Liver (tissue), 3 donors: ENCODE measurements around the gene CLUH.

ENCODE experiments used
- RAD21 ChIP-seq, 2 donors: IDR thresholded peaks; 2 replicates each; pipeline ENCODE4 v1.6.1; 2016; ENCODE audit warnings: antibody characterized with exemption in 2 of 2, mild to moderate bottlenecking in 2 of 2
- SP1 ChIP-seq: IDR thresholded peaks from 2 replicates; pipeline ENCODE4 v1.6.1; 2018; ENCODE audit warnings: antibody characterized with exemption, mild to moderate bottlenecking
- TAF1 ChIP-seq: conservative IDR thresholded peaks from 2 replicates; pipeline ENCODE4 v1.6.1; 2016; ENCODE audit warnings: antibody characterized with exemption, mild to moderate bottlenecking
- TF ChIP-seq, protein P1 (sequence below): fragments of 150-350 bp; IDR thresholded peaks from 2 replicates; pipeline ENCODE4 v1.5.1; 2017; ENCODE audit warnings: improper control_type of control experiment, low read depth, low read length; ENCODE audit not compliant: missing input control
- donor health status: healthy.
- donor health status: healthy.

DNA sequence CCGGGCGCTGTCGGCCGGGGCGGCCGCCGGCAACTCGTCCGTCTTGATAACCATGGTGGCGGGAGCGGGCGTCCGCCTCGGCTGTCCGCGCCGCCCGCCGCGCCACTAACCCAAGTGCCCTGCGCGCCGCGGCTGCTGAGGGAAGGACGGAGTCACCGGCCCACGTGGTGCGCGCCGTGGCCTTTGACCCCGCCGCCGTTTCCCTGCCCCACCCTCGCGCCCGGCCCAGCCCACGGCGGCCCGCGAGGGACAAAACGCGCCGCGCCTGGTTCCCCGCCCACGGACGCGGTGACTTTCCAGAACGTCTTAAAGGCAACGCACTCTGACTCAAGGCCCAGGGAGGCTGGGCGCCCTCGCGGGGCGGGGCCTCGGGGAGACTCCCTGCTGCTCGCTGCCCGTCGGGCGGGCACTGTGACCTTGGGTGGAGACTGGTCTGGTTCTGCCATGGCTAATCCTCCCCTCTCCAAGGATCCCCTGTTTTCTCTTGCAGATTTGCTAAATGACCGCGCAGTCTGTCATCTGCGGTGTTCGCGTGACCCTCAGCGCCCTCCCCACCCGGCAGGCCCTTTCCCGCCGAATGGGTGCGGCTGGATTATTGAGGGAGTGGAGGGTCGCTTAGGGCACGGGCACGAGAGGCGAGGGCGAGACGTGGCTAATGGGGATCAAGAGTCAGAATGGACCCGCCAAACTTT is at the start of gene CLUH:
- TF ChIP-seq RAD21 (IDR thresholded peaks at IDR 0.05) (peak in 1 of 2 donors; percentile 54), TAF1 (peak; percentile 68), SP1 (peak; percentile 84)
- TF ChIP-seq, protein P1, sequence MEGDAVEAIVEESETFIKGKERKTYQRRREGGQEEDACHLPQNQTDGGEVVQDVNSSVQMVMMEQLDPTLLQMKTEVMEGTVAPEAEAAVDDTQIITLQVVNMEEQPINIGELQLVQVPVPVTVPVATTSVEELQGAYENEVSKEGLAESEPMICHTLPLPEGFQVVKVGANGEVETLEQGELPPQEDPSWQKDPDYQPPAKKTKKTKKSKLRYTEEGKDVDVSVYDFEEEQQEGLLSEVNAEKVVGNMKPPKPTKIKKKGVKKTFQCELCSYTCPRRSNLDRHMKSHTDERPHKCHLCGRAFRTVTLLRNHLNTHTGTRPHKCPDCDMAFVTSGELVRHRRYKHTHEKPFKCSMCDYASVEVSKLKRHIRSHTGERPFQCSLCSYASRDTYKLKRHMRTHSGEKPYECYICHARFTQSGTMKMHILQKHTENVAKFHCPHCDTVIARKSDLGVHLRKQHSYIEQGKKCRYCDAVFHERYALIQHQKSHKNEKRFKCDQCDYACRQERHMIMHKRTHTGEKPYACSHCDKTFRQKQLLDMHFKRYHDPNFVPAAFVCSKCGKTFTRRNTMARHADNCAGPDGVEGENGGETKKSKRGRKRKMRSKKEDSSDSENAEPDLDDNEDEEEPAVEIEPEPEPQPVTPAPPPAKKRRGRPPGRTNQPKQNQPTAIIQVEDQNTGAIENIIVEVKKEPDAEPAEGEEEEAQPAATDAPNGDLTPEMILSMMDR = no peak
